HepG2 (cell line): ENCODE results near the gene S100P. TPM values are rescaled to one million over a fixed set of nuclear protein-coding genes. Genes with fewer than 3 reads are reported as not detected.
A peak's percentile ranks its signal among the peaks of the same experiment; 100 is the strongest.

Source experiments
- CCDC6 ChIP-seq: sonication (generic); formaldehyde crosslinking; IDR thresholded peaks from 2 replicates; pipeline ENCODE4 v1.8.1; 2022; ENCODE audit warnings: mild to moderate bottlenecking, missing genetic modification reagents, moderate library complexity
- CEBPG ChIP-seq: IDR thresholded peaks from 2 replicates; pipeline ENCODE4 v1.6.1; 2016
- FOSL1 ChIP-seq: sonication (generic); formaldehyde crosslinking; IDR thresholded peaks from 2 replicates; pipeline ENCODE4 v1.9.0; 2021; ENCODE audit warnings: missing genetic modification reagents, borderline replicate concordance
- FOXA1 ChIP-seq, 2 experiments: fragments of 450-650 bp in 1 of 2; sonication (generic) in 1 of 2; formaldehyde crosslinking in 1 of 2; IDR thresholded peaks; 2 replicates each; pipeline versions ENCODE4 v1.4.0 to v1.6.1; 2016 to 2020; ENCODE audit warnings: missing genetic modification reagents in 1 of 2
- HOXA3 ChIP-seq: sonication (generic); formaldehyde crosslinking; IDR thresholded peaks from 2 replicates; pipeline ENCODE4 v1.5.0; 2020; ENCODE audit warnings: missing genetic modification reagents
- NCOA1 ChIP-seq: sonication (generic); formaldehyde crosslinking; IDR thresholded peaks from 2 replicates; pipeline ENCODE4 v1.9.0; 2021; ENCODE audit warnings: missing genetic modification reagents
- POLR2G ChIP-seq: fragments of 200-400 bp; formaldehyde crosslinking; IDR thresholded peaks from 2 replicates; pipeline ENCODE4 v1.6.1; 2018; ENCODE audit warnings: mild to moderate bottlenecking, low read depth, low read length, moderate library complexity
- XRCC5 ChIP-seq: fragments of 200-400 bp; formaldehyde crosslinking; optimal IDR thresholded peaks from 2 replicates; pipeline ENCODE3; 2017; ENCODE audit warnings: mild to moderate bottlenecking, low read length
- ZBTB38 ChIP-seq: sonication (generic); formaldehyde crosslinking; IDR thresholded peaks from 2 replicates; pipeline ENCODE4 v1.5.1; 2020; ENCODE audit warnings: mild to moderate bottlenecking, missing genetic modification reagents
- ZFP90 ChIP-seq: sonication (generic); formaldehyde crosslinking; IDR thresholded peaks from 2 replicates; pipeline ENCODE4 v1.8.0; 2022; ENCODE audit warnings: missing genetic modification reagents, mild to moderate bottlenecking, inconsistent platforms, borderline replicate concordance
- ZNF205 ChIP-seq: IDR thresholded peaks from 2 replicates; pipeline ENCODE4 v1.6.1; 2018; ENCODE audit warnings: missing biosample characterization, missing genetic modification reagents
- ZNF232 ChIP-seq: sonication (generic); formaldehyde crosslinking; IDR thresholded peaks from 2 replicates; pipeline ENCODE4 v1.4.0; 2020; ENCODE audit warnings: missing genetic modification reagents, borderline replicate concordance
- ZNF546 ChIP-seq: sonication (generic); formaldehyde crosslinking; conservative IDR thresholded peaks from 2 replicates; pipeline ENCODE4 v1.8.1; 2023; ENCODE audit warnings: mild to moderate bottlenecking, missing genetic modification reagents
- ZNF761 ChIP-seq: sonication (generic); formaldehyde crosslinking; conservative IDR thresholded peaks from 2 replicates; pipeline ENCODE4 v1.4.0; 2020; ENCODE audit warnings: mild to moderate bottlenecking, missing genetic modification reagents
- ZNF781 ChIP-seq: sonication (generic); formaldehyde crosslinking; IDR thresholded peaks from 2 replicates; pipeline ENCODE4 v1.5.1; 2020; ENCODE audit warnings: borderline replicate concordance, mild to moderate bottlenecking, missing genetic modification reagents; ENCODE audit errors: not compliant biosample characterization
- ZSCAN9 ChIP-seq: IDR thresholded peaks from 2 replicates; pipeline ENCODE4 v1.6.1; 2016; ENCODE audit warnings: borderline replicate concordance
- polyA plus RNA-seq, 8 experiments: library from polyadenylated mRNA; depleted of rRNA in 3 of 8; stranded (reverse) in 7 of 8; unstranded in 1 of 8; fragments of >200 nt; fragmentation: Illumina TruSeq in 4 of 8; extraction: Trizol in 4 of 8; gene quantifications; 2 replicates each; pipeline versions ENCODE4 v1.2.1 to v1.2.3, GENCODE V29; 2011 to 2016; ENCODE audit warnings: low read depth in 4 of 8, missing spikeins in 1 of 8, mixed read lengths in 1 of 8; ENCODE audit not compliant: insufficient read depth in 1 of 8
- total RNA-seq, 5 experiments: library from RNA; depleted of rRNA; stranded (reverse); fragments of >200 nt; fragmentation: Illumina TruSeq; extraction: Trizol; gene quantifications; 2 replicates each; pipeline ENCODE4 v1.2.3, GENCODE V29; 2016; ENCODE audit warnings: low read depth in 1 of 5
- TF ChIP-seq, protein P1 (sequence below): sonication (generic); formaldehyde crosslinking; IDR thresholded peaks from 2 replicates; pipeline ENCODE4 v1.8.1; 2023; ENCODE audit warnings: mild to moderate bottlenecking, missing genetic modification reagents
- TF ChIP-seq, protein P2 (sequence below): sonication (generic); formaldehyde crosslinking; IDR thresholded peaks from 2 replicates; pipeline ENCODE4 v1.9.0; 2022; ENCODE audit warnings: missing genetic modification reagents, mild to moderate bottlenecking, borderline replicate concordance
- TF ChIP-seq, protein P3 (sequence below): sonication (generic); formaldehyde crosslinking; IDR thresholded peaks from 2 replicates; pipeline ENCODE4 v1.4.0; 2020; ENCODE audit warnings: mild to moderate bottlenecking, missing genetic modification reagents
- TF ChIP-seq, protein P4 (sequence below): IDR thresholded peaks from 2 replicates; pipeline ENCODE4 v1.6.1; 2016; ENCODE audit warnings: missing genetic modification reagents, missing compliant biosample characterization
- TF ChIP-seq, protein P5 (sequence below): sonication (generic); formaldehyde crosslinking; IDR thresholded peaks from 2 replicates; pipeline ENCODE4 v1.4.0; 2020; ENCODE audit warnings: missing genetic modification reagents
- TF ChIP-seq, protein P6 (sequence below): sonication (generic); formaldehyde crosslinking; IDR thresholded peaks from 2 replicates; pipeline ENCODE4 v1.5.1; 2020; ENCODE audit warnings: missing genetic modification reagents, mild to moderate bottlenecking, borderline replicate concordance

S100P gene
- total and polyA plus RNA-seq, 2 of the 13 experiments (the other 11 are each of a cell fraction or from before 2014, with no cell fraction given), result 278 to 1,649 TPM

DNA sequence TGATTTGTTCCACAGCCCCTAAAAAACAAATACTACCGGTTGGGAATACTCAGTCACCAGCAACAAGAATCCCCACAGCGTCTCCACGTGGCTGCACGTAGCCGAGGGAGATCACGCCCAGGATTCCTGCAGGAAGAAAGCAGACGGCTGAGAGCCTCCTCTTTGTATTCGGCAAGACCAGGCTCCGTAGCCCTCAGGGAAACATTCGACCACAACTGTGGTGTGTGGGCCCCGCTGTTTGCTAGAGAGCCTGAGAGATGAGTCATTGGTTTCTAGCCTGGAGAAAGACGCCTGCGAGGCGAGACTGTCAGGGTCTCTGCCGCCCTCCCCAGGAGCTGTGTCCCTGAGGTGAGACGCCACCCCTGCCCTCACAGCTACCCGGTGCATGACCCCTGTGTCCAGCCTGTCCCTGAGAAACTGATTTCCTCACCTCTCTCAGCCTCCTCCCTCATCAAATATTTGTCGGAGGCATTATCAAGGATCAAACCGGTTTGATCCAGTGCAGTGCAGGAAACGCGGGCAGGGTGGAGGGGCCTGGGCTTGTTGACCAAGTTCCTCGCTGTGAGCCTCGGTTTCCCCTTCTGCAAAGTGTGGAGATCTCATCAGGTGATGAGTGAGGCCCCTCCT is 4.7 kb upstream of the S100P start (continued):
- TF ChIP-seq ZNF781 (CRISPR knock-in tag) (no peak), ZNF546 (CRISPR knock-in tag) (peak; percentile 21; the same call in 1 of the 2 replicates), ZNF761 (CRISPR knock-in tag) (peak; percentile 70; the same call in 1 of the 2 replicates), ZSCAN9 (CRISPR knock-in tag) (peak; percentile 22; the same call in 1 of the 2 replicates), ZBTB38 (CRISPR knock-in tag) (peak; percentile 29; the same call in 1 of the 2 replicates), CCDC6 (peak; percentile 13; the same call in 1 of the 2 replicates), ZNF232 (CRISPR knock-in tag) (0 out of 2 replicates have a peak, but pooled peaks have one; percentile 64), XRCC5 (peak; percentile 14), ZFP90 (CRISPR knock-in tag) (0 out of 2 replicates have a peak, but pooled peaks have one; percentile 42), NCOA1 (no peak), POLR2G (peak; percentile 12; the same call in 1 of the 2 replicates), FOSL1 (peak; percentile 81), HOXA3 (peak; percentile 26; the same call in 1 of the 2 replicates), CEBPG (CRISPR knock-in tag) (no peak), ZNF205 (CRISPR knock-in tag) (peak; percentile 13; the same call in 1 of the 2 replicates), FOXA1 (IDR thresholded peaks at IDR 0.05) (no peak), FOXA1 (CRISPR knock-in tag; IDR thresholded peaks at IDR 0.05) (peak; percentile 36)
- TF ChIP-seq, protein P1, sequence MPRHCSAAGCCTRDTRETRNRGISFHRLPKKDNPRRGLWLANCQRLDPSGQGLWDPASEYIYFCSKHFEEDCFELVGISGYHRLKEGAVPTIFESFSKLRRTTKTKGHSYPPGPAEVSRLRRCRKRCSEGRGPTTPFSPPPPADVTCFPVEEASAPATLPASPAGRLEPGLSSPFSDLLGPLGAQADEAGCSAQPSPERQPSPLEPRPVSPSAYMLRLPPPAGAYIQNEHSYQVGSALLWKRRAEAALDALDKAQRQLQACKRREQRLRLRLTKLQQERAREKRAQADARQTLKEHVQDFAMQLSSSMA, result 0 out of 2 replicates have a peak, but pooled peaks have one; percentile 35
- TF ChIP-seq, protein P2, sequence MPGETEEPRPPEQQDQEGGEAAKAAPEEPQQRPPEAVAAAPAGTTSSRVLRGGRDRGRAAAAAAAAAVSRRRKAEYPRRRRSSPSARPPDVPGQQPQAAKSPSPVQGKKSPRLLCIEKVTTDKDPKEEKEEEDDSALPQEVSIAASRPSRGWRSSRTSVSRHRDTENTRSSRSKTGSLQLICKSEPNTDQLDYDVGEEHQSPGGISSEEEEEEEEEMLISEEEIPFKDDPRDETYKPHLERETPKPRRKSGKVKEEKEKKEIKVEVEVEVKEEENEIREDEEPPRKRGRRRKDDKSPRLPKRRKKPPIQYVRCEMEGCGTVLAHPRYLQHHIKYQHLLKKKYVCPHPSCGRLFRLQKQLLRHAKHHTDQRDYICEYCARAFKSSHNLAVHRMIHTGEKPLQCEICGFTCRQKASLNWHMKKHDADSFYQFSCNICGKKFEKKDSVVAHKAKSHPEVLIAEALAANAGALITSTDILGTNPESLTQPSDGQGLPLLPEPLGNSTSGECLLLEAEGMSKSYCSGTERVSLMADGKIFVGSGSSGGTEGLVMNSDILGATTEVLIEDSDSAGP (CRISPR knock-in tag), result peak; percentile 50
- TF ChIP-seq, protein P3, sequence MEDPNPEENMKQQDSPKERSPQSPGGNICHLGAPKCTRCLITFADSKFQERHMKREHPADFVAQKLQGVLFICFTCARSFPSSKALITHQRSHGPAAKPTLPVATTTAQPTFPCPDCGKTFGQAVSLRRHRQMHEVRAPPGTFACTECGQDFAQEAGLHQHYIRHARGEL (CRISPR knock-in tag), result no peak
- TF ChIP-seq, protein P4, sequence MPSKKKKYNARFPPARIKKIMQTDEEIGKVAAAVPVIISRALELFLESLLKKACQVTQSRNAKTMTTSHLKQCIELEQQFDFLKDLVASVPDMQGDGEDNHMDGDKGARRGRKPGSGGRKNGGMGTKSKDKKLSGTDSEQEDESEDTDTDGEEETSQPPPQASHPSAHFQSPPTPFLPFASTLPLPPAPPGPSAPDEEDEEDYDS (CRISPR knock-in tag), result no peak
- TF ChIP-seq, protein P5, sequence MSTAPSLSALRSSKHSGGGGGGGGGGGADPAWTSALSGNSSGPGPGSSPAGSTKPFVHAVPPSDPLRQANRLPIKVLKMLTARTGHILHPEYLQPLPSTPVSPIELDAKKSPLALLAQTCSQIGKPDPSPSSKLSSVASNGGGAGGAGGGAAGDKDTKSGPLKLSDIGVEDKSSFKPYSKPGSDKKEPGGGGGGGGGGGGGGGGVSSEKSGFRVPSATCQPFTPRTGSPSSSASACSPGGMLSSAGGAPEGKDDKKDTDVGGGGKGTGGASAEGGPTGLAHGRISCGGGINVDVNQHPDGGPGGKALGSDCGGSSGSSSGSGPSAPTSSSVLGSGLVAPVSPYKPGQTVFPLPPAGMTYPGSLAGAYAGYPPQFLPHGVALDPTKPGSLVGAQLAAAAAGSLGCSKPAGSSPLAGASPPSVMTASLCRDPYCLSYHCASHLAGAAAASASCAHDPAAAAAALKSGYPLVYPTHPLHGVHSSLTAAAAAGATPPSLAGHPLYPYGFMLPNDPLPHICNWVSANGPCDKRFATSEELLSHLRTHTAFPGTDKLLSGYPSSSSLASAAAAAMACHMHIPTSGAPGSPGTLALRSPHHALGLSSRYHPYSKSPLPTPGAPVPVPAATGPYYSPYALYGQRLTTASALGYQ (CRISPR knock-in tag), result 0 out of 2 replicates have a peak, but pooled peaks have one; percentile 37
- TF ChIP-seq, protein P6, sequence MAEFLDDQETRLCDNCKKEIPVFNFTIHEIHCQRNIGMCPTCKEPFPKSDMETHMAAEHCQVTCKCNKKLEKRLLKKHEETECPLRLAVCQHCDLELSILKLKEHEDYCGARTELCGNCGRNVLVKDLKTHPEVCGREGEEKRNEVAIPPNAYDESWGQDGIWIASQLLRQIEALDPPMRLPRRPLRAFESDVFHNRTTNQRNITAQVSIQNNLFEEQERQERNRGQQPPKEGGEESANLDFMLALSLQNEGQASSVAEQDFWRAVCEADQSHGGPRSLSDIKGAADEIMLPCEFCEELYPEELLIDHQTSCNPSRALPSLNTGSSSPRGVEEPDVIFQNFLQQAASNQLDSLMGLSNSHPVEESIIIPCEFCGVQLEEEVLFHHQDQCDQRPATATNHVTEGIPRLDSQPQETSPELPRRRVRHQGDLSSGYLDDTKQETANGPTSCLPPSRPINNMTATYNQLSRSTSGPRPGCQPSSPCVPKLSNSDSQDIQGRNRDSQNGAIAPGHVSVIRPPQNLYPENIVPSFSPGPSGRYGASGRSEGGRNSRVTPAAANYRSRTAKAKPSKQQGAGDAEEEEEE, result peak; percentile 84; the same call in 1 of the 2 replicates
